Hepatic stellate cell (primary cell): ENCODE results near the gene PIP5KL1.
A peak's percentile ranks its signal among the peaks of the same experiment; 100 is the strongest.

Experiments
- DNase-seq: peaks from one replicate; pipeline ENCODE4 v3.0.0; 2011; ENCODE audit warnings: low spot score

PIP5KL1 gene

DNA sequence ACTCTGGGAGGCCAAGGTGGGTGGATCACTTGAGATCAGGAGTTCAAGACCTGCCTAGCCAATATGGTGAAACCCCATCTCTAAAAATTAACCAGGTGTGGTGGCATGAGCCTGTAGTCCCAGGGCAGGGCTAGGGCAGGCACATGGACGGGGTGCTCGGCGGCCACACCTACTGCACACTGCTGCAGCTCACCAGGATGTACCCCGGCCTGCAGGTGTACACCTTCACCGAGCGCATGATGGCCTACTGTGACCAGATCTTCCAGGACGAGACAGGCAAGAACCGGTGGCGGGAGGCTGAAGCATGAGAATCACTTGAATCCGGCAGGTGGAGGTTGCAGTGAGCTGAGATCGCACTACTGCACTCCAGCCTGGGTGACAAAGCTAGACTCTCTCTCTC, 16.9 kb downstream of the PIP5KL1 start:
- DNase-seq = no peak

DNA sequence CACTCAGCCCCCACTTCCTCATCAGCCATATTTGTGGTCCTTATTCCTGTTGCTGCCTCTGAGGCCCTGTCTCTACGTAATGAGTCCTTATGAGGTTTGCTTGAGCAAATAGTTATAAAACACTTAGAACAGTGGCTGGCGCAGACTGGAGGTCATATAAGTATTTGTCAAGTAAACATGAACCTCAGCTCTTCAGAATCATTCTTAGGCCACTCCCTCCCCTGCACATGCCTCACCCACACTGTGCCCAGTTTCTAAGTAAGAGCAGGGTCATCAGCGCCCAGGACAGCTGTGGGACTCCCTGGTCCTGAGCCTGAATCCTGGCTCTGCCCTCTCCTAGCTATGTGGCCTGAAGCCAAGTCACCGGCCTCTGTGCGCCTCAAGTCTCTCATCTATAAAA, 17.7 kb downstream of the PIP5KL1 start:
- no peak for DNase-seq

DNA sequence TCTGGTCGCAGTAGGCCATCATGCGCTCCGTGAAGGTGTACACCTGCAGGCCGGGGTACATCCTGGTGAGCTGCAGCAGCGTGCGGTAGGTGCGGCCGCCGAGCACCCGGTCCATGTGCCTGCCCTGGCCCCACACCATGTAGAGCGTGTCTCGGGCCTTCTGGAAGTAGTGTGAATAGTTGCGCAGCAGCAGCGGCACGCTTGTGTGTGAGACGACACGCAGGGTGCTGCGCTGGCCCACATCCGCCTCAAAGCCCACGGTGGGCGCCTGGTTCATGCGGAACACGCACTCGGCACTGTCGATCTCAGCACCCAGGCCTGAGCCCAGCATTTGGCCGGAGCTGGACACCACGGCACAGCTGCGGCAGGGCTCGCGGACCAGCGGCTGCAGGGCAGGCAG, 18.3 kb downstream of the PIP5KL1 start:
- DNase-seq = no peak

DNA sequence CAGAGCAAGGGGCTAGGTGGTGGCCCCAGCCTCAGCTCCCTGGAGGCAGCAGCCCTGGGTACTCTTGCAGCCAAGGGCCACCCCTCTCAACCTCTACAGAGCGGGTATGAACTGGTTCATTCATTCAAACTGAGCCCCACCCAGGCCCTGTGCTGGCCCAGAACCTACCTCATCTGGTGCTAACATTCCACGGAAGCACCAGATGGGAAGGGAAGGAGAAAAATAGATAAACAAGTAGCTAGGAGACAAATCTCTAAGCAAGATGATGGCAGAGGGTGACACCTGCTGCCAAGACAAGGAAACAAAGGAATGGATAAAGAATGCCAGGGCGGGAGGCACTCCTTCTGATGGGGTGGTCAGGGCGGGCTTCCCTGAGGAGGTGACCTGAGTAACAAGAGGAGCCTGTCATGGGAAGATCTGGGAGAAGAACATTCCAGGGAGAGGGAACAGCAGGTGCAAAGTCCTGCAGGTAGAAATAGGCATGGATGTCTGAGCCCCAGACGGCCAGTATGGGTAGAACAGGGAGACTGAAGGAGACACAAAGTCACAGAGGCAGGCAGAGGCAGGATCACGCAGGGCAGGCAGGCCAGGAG, 19.9 kb downstream of the PIP5KL1 start:
- no peak for DNase-seq

DNA sequence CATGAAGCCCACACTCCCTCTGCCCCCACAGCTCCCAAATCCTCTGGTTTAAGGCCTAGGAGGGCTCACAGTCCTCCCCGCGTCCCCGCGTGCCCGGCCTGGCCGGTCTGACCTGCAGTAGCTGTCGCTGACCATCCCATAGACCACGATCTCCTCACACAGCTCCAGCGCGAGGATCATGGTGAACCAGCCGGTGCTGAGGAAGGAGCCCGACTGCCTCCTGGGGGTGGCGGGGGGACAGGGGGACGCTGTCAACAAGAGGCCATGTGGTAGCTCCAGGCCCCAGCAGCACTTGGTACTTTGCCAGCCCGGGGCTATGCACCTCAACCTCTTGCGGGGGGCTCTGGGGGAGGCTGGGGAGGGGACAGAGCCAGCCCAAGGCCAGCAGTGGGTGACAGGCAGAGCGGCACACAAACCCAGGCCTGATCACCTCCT, 20.7 kb downstream of the PIP5KL1 start:
- DNase-seq = no peak

DNA sequence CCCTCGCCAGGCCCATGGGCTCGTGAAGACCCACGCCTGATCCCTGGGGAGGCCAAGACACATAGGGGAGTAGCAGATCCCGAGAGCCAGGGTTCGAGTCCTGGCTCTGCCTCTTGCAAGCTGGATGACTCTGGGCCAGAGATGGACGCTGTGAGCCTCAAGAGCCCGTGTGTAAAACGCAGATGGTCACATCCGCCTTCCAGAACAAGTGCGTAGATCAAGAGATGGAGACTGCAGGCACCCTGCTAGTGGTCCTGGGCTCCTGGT, 22.0 kb downstream of the PIP5KL1 start:
- no peak for DNase-seq

- DNase-seq = no peak
Observed at GRCh38 chr9:127907867-127908659, 22.5 kb downstream of the PIP5KL1 start.

GRCh38 chr9:127905788-127906191, 24.8 kb downstream of the PIP5KL1 start:
- no peak for DNase-seq

DNA sequence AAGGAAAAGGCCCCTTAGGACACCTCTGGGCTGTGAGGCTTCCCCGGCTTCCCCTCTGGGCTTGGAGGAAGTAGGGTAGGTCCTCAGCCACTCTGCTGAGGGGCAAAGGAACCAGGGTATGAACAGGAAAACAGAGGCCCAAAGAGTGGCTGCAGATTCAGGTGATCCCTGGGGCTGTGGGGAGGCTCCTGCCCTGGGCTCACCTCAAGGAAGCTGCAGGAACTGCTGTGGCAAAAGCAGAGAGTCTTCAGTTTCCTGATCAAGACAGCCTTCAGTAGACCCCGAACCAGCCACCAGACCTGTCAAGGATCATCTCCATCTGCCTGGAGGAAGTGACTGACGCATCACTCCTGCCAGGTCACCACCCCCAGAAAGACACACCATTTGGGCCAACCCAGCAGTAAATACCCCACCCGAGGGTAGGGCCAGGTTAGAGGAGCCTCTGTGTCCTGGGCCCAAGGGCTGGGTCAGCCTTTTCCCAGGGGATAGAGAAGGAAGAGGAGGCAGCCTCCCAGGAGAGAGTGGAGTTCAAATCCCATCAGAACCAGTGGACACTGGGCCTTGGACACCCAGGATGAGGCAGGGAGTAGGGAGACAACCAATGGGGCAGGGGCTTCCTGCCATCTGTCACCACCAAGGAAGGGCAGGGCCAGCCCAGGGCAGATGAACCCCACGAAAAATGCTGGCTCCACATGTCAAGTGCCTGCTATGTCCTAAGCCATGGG, 25.4 kb downstream of the PIP5KL1 start:
- DNase-seq = no peak

GRCh38 chr9:127904561-127905003, 26.0 kb downstream of the PIP5KL1 start:
- DNase-seq = no peak

- no peak for DNase-seq
Observed at GRCh38 chr9:127903557-127904475, 26.8 kb downstream of the PIP5KL1 start.

DNA sequence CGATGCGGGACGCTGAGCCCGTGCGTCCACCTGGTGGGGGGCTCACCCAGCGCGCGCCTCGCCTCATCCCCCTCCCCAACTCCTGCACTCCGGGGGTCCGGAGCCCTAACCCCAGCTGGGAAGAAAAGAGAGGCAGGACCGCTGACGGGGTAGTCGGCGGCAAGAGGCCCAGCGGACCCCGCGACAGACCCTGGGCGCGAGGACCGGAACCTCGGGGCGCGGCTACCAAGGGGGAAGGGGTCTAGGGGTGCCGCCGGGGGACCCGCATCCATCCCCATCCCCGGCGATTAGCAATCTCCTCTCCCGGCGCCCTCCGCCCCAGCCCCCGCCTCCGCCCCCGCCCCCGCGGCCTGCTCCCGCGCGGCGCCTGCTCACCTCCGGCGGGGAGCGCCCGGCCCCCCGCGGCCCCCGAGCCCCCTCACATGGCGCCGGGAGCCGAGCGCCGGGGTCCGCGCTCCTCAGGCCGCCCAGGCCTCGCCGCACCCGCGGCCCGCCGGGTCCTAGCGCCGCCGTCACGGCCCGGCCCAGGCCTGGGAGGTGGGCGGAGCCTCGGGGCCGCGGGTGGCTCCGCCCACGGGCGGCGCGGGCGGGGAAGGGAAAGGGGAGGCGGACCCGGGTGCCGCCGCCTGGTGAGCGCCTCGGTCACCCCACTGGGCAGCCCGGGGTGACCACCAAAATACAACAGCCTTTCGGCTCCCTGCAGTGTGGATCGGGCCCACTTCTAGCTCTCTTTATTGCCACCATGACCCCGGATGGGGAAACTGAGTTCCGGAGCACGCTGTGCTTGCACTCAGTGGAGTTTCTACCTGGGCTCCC, 31.2 kb downstream of the PIP5KL1 start, which contains the start of gene ST6GALNAC6:
Gene ST6GALNAC6, minus strand, starts transcription at position 476 of the 816 bp plus-strand sequence. CDS start 1,622 bp downstream, outside the sequence.
- DNase-seq = peak; percentile 89

- DNase-seq = peak; percentile 91
Observed at GRCh38 chr9:127898433-127899127, 32.0 kb downstream of the PIP5KL1 start.

- DNase-seq = peak; percentile 94
Observed at GRCh38 chr9:127897193-127897692, 33.3 kb downstream of the PIP5KL1 start.

DNA sequence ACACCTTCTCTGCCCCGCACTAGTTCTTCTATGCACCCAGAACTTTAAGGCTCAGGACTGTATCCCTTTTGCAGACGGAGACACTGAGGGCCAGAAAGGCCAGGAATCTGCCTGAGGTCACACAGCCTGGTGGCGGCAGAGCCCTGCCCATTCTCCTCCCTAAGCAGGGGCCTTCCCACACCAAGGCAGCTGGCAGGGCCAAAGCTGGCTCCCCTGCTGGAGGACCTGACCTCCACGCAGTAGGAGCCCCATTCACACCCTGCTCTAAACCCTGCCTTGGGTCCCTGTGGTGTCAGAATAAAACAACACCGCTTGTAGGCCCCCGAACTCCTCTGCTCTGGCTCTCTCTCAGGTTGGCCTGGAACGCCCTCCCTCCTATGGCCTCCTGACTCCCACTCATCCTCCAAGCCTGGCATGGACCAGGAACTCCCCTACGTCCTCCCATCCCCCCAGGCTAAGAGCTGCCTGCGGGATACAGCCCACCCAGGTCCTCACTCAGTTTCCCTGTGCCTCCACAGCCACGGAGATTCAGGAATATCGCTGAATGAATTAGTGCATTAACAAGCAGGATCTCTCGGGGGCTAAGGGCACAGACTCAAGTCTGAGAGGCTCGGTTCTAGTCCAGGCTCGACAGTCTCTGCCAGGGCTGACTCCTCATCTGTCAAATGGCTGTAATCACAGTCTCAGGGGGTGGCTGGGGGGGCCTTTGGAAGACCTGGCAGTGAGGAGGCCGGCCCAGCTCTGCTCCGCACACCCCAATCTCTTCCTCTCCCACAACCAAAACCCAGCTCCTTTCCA, 34.0 kb downstream of the PIP5KL1 start:
- DNase-seq = no peak

GRCh38 chr9:127895811-127896210, 34.8 kb downstream of the PIP5KL1 start:
- DNase-seq = no peak

- DNase-seq = no peak
Observed at GRCh38 chr9:127893392-127893791, 37.2 kb downstream of the PIP5KL1 start.

DNA sequence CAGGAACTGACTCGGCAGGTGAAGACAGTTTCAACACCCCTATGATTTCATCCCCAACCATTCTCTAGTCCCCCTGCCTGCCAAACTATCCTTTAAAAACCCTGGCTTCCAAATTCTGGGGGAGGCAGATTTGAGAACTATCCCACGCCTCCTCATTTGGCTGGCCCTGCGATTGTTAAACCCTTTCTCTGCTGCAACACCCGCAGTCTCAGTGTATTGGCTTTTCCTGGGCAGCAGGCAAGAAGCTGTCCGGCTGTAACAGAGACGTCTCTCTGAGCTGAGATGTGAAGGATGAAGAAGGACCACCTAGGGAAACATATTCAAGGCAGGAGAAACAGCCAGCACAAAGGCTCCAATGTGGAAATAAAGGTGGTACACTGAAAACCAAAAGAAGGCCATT, 37.7 kb downstream of the PIP5KL1 start:
- no peak for DNase-seq

DNA sequence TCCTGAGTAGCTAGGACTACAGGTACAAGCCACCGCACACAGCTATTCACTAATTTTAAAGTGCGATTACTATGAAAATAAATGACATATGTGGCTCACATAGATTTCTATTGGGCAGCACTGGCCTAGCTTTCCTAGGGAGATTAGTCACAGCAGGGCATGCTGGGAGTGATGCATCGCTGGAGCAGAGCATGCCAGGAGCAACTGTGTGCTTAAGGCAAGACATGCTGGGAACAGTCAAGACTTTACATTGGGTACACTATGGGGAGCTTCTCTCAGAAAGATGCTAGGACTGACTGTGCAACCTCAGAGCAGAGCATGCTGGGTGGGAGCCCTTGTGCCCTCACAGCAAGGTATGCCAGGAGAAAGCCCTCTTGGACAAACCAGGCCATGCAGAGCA, 40.5 kb downstream of the PIP5KL1 start:
- DNase-seq = no peak
